ENCODE measurements around the gene NDUFS6.

Gene NDUFS6

GRCh38 chr5:1856596-1857255 lies 55.5 kb downstream of the NDUFS6 start:
- no peak for DNase-seq

DNA sequence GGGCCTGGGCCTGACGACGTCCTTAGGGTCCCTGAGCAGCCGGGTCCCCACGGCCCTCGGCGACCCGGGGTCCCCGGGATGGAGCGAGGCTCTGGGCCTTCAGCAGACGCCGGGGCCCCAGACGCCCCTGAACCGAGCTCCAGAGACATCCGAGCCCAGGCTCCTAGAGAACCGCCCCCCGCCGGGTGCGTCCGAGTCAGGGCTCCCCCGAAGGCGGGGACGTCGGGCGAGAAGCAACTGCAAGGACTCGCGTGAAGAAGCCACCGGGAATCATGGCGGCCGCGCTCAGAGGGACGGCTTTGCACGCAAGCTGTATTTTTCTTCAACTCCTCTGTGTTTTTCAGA lies 56.0 kb downstream of the NDUFS6 start:
- no peak for DNase-seq

DNA sequence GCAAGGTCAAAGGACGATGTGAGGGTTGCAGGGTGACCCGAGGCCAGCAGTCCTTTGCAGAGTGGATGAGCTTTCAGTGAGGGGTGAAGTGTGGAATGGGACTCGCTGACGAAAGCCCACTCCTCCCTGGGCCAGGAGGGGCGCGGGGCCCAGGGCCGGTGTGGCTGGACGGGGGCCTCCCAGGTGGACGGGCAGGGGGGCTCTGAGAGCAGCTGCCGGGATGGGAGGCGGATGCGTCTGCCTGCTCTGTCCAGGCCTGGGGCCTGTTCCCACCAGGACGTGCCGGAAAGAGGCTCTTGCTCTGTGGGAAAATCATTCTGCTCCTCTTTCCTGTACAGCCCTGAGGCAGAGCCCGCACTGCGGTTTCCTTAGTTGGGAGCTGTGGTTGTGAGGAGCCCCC lies 57.2 kb downstream of the NDUFS6 start:
- DNase-seq = no peak

- DNase-seq = no peak
Measured at GRCh38 chr5:1859099-1859498, 57.9 kb downstream of the NDUFS6 start.

GRCh38 chr5:1860021-1860610 lies 58.9 kb downstream of the NDUFS6 start:
- no peak for DNase-seq

GRCh38 chr5:1860949-1861348 lies 59.7 kb downstream of the NDUFS6 start:
- DNase-seq = no peak

DNA sequence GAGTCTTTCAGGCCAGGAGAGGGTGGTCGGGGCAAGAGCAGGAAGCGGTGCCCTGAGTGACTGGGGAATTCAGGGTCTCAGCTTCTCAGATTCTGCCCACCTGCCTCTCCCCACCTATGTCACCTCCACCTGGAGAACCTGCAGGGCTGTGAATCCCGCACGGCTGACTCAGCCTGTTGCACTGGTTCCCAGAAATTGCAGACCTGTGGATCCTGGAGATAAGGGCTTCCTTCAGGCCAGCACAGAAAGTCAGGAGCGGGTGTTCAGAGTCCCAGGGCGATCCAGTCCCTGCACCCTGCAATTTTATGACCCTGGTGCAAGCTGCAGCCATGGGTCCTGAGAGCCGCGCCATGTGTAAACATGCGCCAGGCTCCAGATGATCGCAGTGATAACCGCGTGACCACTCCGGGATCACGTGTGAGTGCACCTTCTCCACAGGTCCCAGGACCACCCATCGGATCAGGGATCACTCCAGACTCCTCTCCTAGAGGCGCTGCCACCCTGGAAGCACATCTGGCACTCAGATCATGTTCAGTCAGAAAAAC lies 63.8 kb downstream of the NDUFS6 start:
- no peak for DNase-seq

- DNase-seq = no peak
Measured at GRCh38 chr5:1865486-1865885, 64.3 kb downstream of the NDUFS6 start.

All from hematopoietic multipotent progenitor cell treated with erythropoietin and hydrocortisone succinate and interleukin-3 and kit ligand, for 8 days (in vitro differentiated cells).